ENCODE measurements around the gene MRPL28. TPM values are rescaled to one million over a fixed set of nuclear protein-coding genes. Genes with fewer than 3 reads are reported as not detected.

The MRPL28 gene
- total and polyA plus RNA-seq, 4 donors, result 28.3 to 63.4 (median 50.1) TPM

DNA sequence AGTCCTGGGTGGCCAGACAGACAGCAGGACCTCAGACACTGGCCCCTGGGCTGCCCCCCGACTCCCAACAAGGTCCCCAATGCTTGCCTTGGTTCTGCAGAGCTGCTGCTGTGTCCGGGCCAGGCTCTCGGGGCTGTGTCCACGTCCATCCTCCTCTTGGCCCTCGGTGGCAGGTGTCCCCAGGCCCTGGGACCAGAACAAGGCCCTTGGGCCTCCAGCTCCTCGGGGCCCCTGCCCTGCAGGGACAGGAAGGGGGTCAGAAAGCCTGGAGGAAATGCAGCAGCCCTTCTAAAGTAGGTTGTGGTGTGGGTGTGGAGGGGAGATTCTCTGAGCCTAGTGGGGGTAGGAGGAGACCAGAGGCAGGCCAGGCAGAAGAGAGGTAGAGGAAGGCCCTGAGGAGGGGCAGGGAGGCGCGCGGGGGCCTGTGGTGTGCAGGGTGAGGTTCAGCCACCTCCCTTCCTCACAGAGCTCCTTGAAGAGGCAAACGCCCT, 15.3 kb downstream of the MRPL28 start:
- H3K9ac ChIP-seq (ENCODE audit: low read depth in 1 of 2, low read length in 2 of 2), result no peak overlapping the region
- DNase-seq (ENCODE audit: low spot score), result no peak
- TF ChIP-seq, protein P1, sequence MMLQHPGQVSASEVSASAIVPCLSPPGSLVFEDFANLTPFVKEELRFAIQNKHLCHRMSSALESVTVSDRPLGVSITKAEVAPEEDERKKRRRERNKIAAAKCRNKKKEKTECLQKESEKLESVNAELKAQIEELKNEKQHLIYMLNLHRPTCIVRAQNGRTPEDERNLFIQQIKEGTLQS (IDR thresholded peaks at IDR 0.05), result no peak
- TF ChIP-seq, protein P2, sequence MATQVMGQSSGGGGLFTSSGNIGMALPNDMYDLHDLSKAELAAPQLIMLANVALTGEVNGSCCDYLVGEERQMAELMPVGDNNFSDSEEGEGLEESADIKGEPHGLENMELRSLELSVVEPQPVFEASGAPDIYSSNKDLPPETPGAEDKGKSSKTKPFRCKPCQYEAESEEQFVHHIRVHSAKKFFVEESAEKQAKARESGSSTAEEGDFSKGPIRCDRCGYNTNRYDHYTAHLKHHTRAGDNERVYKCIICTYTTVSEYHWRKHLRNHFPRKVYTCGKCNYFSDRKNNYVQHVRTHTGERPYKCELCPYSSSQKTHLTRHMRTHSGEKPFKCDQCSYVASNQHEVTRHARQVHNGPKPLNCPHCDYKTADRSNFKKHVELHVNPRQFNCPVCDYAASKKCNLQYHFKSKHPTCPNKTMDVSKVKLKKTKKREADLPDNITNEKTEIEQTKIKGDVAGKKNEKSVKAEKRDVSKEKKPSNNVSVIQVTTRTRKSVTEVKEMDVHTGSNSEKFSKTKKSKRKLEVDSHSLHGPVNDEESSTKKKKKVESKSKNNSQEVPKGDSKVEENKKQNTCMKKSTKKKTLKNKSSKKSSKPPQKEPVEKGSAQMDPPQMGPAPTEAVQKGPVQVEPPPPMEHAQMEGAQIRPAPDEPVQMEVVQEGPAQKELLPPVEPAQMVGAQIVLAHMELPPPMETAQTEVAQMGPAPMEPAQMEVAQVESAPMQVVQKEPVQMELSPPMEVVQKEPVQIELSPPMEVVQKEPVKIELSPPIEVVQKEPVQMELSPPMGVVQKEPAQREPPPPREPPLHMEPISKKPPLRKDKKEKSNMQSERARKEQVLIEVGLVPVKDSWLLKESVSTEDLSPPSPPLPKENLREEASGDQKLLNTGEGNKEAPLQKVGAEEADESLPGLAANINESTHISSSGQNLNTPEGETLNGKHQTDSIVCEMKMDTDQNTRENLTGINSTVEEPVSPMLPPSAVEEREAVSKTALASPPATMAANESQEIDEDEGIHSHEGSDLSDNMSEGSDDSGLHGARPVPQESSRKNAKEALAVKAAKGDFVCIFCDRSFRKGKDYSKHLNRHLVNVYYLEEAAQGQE (IDR thresholded peaks at IDR 0.05), result no peak
- no peak for TF ChIP-seq RXRA (IDR thresholded peaks at IDR 0.05)
- no peak for TF ChIP-seq HNF4G (IDR thresholded peaks at IDR 0.05)
- TF ChIP-seq GABPA (IDR thresholded peaks at IDR 0.05 in 1 of 2, conservative IDR thresholded peaks at IDR 0.05 in 1 of 2), result no peak
- no peak for TF ChIP-seq JUND (IDR thresholded peaks at IDR 0.05)
- TF ChIP-seq FOXA1 (IDR thresholded peaks at IDR 0.05), result no peak
- TF ChIP-seq, protein P3, sequence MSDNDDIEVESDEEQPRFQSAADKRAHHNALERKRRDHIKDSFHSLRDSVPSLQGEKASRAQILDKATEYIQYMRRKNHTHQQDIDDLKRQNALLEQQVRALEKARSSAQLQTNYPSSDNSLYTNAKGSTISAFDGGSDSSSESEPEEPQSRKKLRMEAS (IDR thresholded peaks at IDR 0.05), result no peak
- no peak for TF ChIP-seq FOXA2 (IDR thresholded peaks at IDR 0.05)
- TF ChIP-seq, protein P4, sequence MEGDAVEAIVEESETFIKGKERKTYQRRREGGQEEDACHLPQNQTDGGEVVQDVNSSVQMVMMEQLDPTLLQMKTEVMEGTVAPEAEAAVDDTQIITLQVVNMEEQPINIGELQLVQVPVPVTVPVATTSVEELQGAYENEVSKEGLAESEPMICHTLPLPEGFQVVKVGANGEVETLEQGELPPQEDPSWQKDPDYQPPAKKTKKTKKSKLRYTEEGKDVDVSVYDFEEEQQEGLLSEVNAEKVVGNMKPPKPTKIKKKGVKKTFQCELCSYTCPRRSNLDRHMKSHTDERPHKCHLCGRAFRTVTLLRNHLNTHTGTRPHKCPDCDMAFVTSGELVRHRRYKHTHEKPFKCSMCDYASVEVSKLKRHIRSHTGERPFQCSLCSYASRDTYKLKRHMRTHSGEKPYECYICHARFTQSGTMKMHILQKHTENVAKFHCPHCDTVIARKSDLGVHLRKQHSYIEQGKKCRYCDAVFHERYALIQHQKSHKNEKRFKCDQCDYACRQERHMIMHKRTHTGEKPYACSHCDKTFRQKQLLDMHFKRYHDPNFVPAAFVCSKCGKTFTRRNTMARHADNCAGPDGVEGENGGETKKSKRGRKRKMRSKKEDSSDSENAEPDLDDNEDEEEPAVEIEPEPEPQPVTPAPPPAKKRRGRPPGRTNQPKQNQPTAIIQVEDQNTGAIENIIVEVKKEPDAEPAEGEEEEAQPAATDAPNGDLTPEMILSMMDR (IDR thresholded peaks at IDR 0.05; ENCODE audit: low read depth, low read length, missing input control), result no peak
- no peak for TF ChIP-seq HNF4A (conservative IDR thresholded peaks at IDR 0.05)
- TF ChIP-seq SP1 (IDR thresholded peaks at IDR 0.05), result no peak
- no peak for TF ChIP-seq EGR1 (IDR thresholded peaks at IDR 0.05; ENCODE audit: low read depth in 2 of 2)
- peaks cover 3 to 11% (median 6%) of the 10 kb centered on the region in 4 donors for H3K4me1 ChIP-seq (ENCODE audit: control insufficient read depth in 4 of 4, insufficient read depth in 4 of 4, low read length in 3 of 4)
- H3K27ac ChIP-seq (ENCODE audit: low read depth in 1 of 2, low read length in 2 of 2), result no peak overlapping the region
- no peaks in the 10 kb centered on the region for H3K9me3 ChIP-seq (ENCODE audit: control insufficient read depth in 4 of 4, low read length in 3 of 4)
- no peaks in the 10 kb centered on the region for H3K27me3 ChIP-seq (ENCODE audit: control insufficient read depth in 4 of 4, insufficient read depth in 4 of 4, low read length in 3 of 4)
- H3K36me3 ChIP-seq (ENCODE audit: control insufficient read depth in 4 of 4, insufficient read depth in 3 of 4, low read depth in 1 of 4, low read length in 3 of 4), result no peaks in the 10 kb centered on the region
- WGBS, result 86% methylated on average over 10 of the region's 10 CpGs
- H3K4me3 ChIP-seq (ENCODE audit: low read depth in 1 of 3, low read length in 3 of 3), result no peak overlapping the region

DNA sequence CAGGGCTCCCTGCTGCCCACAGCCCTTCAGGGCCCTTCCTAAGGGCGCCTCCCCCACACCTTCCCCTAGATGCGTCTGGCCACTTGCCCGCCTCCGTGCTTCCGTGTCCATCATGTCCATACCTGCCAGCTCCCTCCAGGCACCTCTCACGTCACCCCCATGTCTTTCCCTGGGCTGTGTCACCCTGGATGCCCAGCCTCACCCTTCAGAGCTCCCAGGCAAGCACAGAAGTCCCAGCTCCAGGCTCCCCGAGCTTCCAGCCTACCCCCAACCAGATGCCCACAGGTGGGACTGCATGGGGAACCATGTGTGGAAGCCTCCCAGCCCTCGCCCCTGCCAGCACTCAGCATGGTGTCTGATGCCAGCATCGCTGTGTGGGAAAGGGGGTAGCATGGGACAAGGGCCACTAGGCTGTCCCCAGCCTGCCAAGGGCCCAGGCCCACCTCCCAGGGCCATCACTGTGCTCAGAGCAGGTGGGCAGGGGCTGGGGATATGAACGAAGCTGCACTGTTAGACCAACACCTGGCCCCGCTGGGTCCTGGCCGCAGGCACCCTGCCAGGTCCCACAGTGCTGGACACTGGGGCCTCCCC, 16.0 kb downstream of the MRPL28 start:
- Histone ChIP-seq H3K4me1 (ENCODE audit: control insufficient read depth in 4 of 4, insufficient read depth in 4 of 4, low read length in 3 of 4) (peaks cover 3 to 11% (median 6%) of the 10 kb centered on the region in 4 donors), H3K4me3 (ENCODE audit: low read depth in 1 of 3, low read length in 3 of 3) (no peak overlapping the region), H3K27me3 (ENCODE audit: control insufficient read depth in 4 of 4, insufficient read depth in 4 of 4, low read length in 3 of 4) (no peaks in the 10 kb centered on the region), H3K27ac (ENCODE audit: low read depth in 1 of 2, low read length in 2 of 2) (no peak overlapping the region), H3K9ac (ENCODE audit: low read depth in 1 of 2, low read length in 2 of 2) (no peak overlapping the region), H3K9me3 (ENCODE audit: control insufficient read depth in 4 of 4, low read length in 3 of 4) (no peaks in the 10 kb centered on the region), H3K36me3 (ENCODE audit: control insufficient read depth in 4 of 4, insufficient read depth in 3 of 4, low read depth in 1 of 4, low read length in 3 of 4) (no peaks in the 10 kb centered on the region)
- no peak for DNase-seq (ENCODE audit: low spot score)
- WGBS, result 96% methylated on average over 12 of the region's 12 CpGs
- TF ChIP-seq SP1 (IDR thresholded peaks at IDR 0.05) (no peak), YY1 (IDR thresholded peaks at IDR 0.05) (no peak), EGR1 (IDR thresholded peaks at IDR 0.05; ENCODE audit: low read depth in 2 of 2) (no peak), NR2F2 (IDR thresholded peaks at IDR 0.05) (no peak), HNF4A (conservative IDR thresholded peaks at IDR 0.05) (no peak), TAF1 (conservative IDR thresholded peaks at IDR 0.05) (no peak), FOXA2 (IDR thresholded peaks at IDR 0.05) (no peak), RAD21 (IDR thresholded peaks at IDR 0.05) (no peak), JUND (IDR thresholded peaks at IDR 0.05) (no peak), RXRA (IDR thresholded peaks at IDR 0.05) (no peak), HNF4G (IDR thresholded peaks at IDR 0.05) (no peak), FOXA1 (IDR thresholded peaks at IDR 0.05) (no peak)
- TF ChIP-seq, protein P2 (IDR thresholded peaks at IDR 0.05), result no peak
- TF ChIP-seq, protein P3 (IDR thresholded peaks at IDR 0.05), result no peak
- TF ChIP-seq, protein P5, sequence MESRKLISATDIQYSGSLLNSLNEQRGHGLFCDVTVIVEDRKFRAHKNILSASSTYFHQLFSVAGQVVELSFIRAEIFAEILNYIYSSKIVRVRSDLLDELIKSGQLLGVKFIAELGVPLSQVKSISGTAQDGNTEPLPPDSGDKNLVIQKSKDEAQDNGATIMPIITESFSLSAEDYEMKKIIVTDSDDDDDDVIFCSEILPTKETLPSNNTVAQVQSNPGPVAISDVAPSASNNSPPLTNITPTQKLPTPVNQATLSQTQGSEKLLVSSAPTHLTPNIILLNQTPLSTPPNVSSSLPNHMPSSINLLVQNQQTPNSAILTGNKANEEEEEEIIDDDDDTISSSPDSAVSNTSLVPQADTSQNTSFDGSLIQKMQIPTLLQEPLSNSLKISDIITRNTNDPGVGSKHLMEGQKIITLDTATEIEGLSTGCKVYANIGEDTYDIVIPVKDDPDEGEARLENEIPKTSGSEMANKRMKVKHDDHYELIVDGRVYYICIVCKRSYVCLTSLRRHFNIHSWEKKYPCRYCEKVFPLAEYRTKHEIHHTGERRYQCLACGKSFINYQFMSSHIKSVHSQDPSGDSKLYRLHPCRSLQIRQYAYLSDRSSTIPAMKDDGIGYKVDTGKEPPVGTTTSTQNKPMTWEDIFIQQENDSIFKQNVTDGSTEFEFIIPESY (IDR thresholded peaks at IDR 0.05), result no peak
- TF ChIP-seq, protein P1 (IDR thresholded peaks at IDR 0.05), result no peak

Measured in liver (tissue), 9 donors.